Gastroesophageal sphincter (tissue), 2 donors: ENCODE results near the gene IMPDH2.

Experiments
- EP300 ChIP-seq: sonication (generic); formaldehyde crosslinking; IDR thresholded peaks from one replicate; pipeline ENCODE4 v1.6.1; 2017; ENCODE audit warnings: antibody characterized with exemption, mild to moderate bottlenecking
- POLR2AphosphoS5 ChIP-seq: sonication (generic); formaldehyde crosslinking; IDR thresholded peaks from one replicate; pipeline ENCODE4 v1.6.1; 2017; ENCODE audit warnings: antibody characterized with exemption

- no peak for TF ChIP-seq EP300
- TF ChIP-seq POLR2AphosphoS5, result no peak
Measured at GRCh38 chr3:49018707-49019006, 10.5 kb downstream of the IMPDH2 start.
